GM21528 (cell line): Measurements from ENCODE around the gene LTBP1.
"Not testable (repeated sequence)": the region's sequence is repeated elsewhere in the genome, so short reads cannot be mapped to it uniquely, and the experiment has no call there.

Source experiments
- ATAC-seq: cut with Tn5 transposase; IDR thresholded peaks from one replicate; pipeline ENCODE4 v1.9.1; 2021; ENCODE audit warnings: mild to moderate bottlenecking, moderate library complexity; ENCODE audit not compliant: unreplicated experiment, low FRiP score

The LTBP1 gene

GRCh38 chr2:32946314-32947075 lies at the start of gene LTBP1:
TSS of gene LTBP1 (plus strand) at chr2:32946953. CDS start at chr2:32947325, 372 bp downstream.
- ATAC-seq, result peak; percentile 77

- ATAC-seq, result no peak
Measured at GRCh38 chr2:32900246-32900973, 46.3 kb upstream of the LTBP1 start.

- ATAC-seq, result no peak
Measured at GRCh38 chr2:32901313-32901712, 45.4 kb upstream of the LTBP1 start.

- no peak for ATAC-seq
Measured at GRCh38 chr2:32902174-32902573, 44.6 kb upstream of the LTBP1 start.

GRCh38 chr2:32902986-32903385 lies 43.8 kb upstream of the LTBP1 start:
- no peak for ATAC-seq

- no peak for ATAC-seq
Measured at GRCh38 chr2:32904074-32904473, 42.7 kb upstream of the LTBP1 start.

- ATAC-seq, result no peak
Measured at GRCh38 chr2:32904751-32905150, 42.0 kb upstream of the LTBP1 start.

- ATAC-seq, result no peak
Measured at GRCh38 chr2:32905270-32905669, 41.5 kb upstream of the LTBP1 start.

- peak; percentile 95 for ATAC-seq
Measured at GRCh38 chr2:32910883-32911598, 35.7 kb upstream of the LTBP1 start.

- no peak for ATAC-seq
Measured at GRCh38 chr2:32915694-32916093, 31.1 kb upstream of the LTBP1 start.

GRCh38 chr2:32918774-32919173 lies 28.0 kb upstream of the LTBP1 start:
- ATAC-seq, result no peak

GRCh38 chr2:32919901-32920300 lies 26.9 kb upstream of the LTBP1 start:
- not testable (repeated sequence) for ATAC-seq

GRCh38 chr2:32921486-32921885 lies 25.3 kb upstream of the LTBP1 start:
- not testable (repeated sequence) for ATAC-seq

GRCh38 chr2:32922501-32922900 lies 24.3 kb upstream of the LTBP1 start:
- ATAC-seq, result no peak

GRCh38 chr2:32923109-32923508 lies 23.6 kb upstream of the LTBP1 start:
- no peak for ATAC-seq

- no peak for ATAC-seq
Measured at GRCh38 chr2:32925283-32925815, 21.4 kb upstream of the LTBP1 start.

- no peak for ATAC-seq
Measured at GRCh38 chr2:32925976-32926707, 20.6 kb upstream of the LTBP1 start.

- no peak for ATAC-seq
Measured at GRCh38 chr2:32926708-32927084, 20.1 kb upstream of the LTBP1 start.

- no peak for ATAC-seq
Measured at GRCh38 chr2:32930436-32930835, 16.3 kb upstream of the LTBP1 start.

GRCh38 chr2:32931519-32931918 lies 15.2 kb upstream of the LTBP1 start:
- ATAC-seq, result no peak
